Superior temporal gyrus (tissue), 1 donor: Measurements from ENCODE around the gene XXYLT1.

ENCODE experiments used
- DNase-seq: peaks from one replicate; pipeline ENCODE4 v3.0.0-alpha.2; 2016; ENCODE audit errors: extremely low spot score

The XXYLT1 gene

DNA sequence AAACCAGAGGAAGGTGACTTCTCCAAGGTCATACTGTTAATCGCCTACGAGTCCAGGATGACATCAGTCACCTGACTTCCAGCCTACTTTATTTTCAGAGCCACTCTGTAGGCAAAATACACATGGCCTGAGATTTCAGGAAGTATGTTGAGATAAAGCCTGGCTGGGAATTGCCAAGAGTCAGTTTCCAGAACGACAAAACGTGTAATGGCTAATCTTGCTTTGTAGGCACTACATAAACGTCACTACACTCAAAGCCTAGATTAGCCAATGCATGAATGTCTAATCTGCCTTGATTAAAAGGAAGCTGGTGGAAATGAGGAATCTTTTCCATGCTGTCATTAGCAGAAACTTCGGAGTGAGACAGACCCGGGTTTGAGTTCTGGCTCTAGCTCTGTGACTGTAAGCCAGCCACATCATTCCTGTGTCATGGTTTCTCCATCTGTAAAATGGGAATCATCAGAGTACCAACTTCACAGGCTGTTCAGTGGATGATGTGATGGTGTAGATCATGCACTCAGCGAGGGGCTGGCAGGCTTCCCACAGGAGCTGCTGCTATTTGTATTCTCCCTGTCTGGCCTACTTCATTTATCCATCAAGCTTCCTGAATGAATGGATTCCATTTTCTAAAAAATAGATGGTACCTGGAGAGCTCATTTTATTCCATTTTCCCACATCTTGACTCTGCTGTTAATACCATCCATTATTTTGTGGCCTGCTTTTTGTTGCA, 241.9 kb downstream of the XXYLT1 start:
- DNase-seq: no peak

DNA sequence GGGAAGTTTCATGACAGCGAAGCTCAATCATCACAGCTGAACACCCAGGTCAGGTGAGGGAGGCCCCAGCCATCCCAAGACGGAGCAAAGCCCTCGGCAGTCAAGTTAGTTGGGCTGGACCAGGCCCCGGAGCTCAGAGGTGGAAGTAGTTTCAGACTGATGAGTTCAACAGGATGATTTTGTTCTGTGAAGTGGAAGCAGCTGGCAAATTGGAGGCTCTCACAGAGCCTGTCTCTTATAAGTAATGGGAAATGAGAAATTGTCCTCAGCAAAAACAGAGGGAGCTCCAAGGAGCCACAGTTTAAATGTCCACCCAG, 245.1 kb downstream of the XXYLT1 start:
- DNase-seq: no peak

DNA sequence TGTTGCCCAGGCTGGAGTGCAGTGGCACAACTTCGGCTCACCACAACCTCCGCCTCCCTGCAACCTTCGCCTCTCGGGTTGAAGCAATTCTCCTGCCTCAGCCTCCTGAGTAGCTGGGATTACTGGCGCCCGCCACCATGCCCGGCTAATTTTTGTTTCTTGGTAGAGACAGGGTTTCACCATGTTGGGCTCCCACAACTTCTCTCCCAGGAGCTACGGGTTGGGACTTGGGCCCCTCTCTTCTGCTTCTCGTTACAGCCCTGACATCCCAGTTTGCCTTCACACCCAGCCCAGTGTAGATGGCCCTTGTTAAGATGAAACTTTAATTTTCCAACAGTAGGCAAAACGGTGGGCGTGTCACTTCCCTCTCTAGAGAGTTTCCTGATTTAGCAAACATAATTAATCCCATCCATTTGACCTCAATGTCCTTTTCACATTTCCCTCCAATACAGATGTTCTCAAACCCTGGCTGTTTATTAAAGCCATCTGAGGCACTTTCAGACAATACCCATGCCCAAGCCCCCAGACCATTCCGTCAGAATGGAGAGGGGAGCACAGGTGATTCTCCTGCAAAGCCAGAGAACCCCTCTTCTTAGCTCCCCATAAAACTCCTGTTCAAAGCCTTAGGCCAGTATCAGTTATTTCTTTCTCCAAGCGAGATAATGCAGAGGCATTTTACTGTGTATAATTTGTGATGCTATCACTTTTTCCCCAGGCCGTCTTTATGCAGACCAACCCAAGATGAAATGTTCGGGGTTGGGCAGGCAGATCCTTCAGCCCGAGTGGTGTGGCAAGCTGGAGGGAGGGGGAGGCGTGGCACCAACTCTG, 245.7 kb downstream of the XXYLT1 start:
- no peak for DNase-seq

DNA sequence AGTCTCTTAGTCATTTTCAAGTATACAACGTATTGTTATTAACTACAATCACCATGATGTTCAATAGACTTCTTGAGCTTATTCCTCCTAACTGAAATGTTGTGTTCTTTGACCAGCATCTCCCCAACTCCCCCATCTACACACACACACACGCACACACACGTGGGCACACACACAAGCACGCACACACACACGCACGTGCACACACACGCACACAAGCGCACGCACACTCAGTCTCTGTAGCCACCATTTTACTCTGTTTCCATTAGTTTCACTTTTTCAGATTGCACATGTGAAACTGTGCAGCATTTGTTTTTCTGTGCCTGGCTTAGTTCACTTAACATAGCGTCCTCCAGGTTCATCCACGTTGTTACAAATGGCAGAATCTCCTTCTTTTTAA, 247.0 kb downstream of the XXYLT1 start:
- no peak for DNase-seq

DNA sequence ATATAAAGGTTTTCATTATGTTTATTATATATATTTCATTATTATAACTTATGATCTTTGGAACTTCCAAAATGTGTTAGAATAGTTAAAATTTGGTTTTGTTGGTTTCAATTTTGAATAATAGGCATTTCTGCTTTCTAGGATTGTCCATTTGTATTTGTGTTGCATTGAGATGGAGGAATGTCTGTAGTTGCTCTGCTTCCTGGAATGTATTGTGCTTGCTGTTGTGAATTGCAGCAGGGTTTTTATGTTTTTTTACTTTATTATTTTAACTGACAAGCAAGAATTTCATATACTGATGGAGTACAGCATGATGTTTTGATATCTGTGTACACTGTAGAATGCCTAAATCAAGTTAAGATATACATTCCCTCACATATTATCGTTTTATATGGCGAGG, 247.4 kb downstream of the XXYLT1 start:
- no peak for DNase-seq

DNA sequence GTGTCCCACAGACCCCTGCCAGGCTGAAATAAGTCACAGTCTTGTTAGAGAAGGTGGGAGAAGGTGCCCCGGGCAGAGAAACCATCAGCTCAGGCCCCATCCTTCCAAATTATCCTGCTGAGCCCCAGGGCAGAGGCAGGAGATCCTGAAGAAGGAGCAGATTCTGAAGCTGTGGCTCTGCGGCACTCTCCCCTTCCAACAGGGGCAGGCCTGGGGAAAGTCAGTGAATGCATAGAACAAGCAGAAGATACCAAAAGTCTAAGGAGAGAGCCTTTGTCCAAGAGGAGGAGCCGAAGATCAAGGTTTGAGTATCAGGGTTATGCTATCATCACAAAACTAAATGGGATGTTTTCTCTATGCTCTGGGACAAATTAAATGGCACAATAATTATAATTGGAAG, 249.3 kb downstream of the XXYLT1 start:
- no peak for DNase-seq

DNA sequence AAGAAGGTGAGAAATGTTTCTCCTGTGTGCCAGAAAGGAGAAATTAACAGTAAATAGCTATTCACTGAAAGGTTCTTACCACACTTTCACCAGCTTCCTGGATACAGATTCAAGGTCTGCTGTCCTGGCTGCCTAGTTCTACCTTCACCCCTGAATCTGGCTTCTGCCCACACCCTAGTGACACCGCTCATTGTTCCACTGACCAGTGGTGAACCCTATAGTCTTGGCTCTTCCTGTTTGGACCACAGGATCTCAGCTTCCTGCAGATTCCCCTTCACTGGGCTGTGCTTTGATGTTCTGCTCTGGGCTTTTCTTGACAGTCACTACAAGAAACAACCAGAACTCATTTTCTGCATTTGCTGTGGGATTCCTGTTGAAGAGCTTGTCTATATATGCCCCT, 250.0 kb downstream of the XXYLT1 start:
- no peak for DNase-seq

DNA sequence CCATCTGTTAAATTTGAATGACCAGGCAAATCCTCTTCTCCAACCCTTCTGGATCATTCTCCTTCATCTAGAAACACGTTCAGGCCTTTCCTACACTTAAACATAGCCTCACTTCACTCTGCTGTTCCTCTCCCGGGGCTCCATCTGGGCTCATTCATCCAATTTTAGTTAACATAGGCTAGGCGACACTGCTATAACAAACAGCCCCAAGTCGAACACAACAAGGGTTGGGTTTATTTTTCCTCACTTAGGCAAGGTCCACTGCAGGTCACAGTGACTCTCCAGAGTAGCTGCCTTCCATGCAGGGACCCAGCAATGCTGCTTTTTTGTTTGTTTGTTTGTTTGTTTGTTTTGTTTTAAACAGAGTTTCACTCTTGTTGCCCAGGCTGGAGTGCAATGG, 250.8 kb downstream of the XXYLT1 start:
- no peak for DNase-seq

DNA sequence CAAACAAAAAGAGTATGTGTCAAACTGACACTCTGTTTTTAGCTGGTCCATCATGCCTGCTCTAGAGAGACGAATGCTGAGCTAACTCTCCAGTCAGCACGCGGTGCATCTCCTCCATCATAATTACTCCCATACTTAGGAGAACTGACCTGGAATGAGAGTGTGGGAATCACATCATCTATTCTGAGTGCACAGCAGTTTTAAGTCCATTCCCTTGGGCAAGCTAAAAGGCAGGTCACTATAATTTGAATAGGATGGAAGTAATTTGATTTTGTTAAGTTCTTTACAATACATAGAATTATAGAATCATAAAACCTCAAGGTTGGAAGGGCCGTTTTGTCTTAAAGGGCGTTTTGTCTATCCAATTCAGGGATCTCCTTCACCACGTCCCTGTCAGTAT, 251.6 kb downstream of the XXYLT1 start:
- no peak for DNase-seq
